Pancreas (tissue), 10 donors: ENCODE results near the gene BCKDHB. TPM values are rescaled to one million over a fixed set of nuclear protein-coding genes. Genes with fewer than 3 reads are reported as not detected.
A peak's percentile ranks its signal among the peaks of the same experiment; 100 is the strongest.
"Not testable (repeated sequence)": the region's sequence is repeated elsewhere in the genome, so short reads cannot be mapped to it uniquely, and the experiment has no call there.

Experiments
- ATAC-seq, 4 donors: fragments of 200-7000 bp; cut with Tn5 transposase; one replicate each; pipeline versions ENCODE4 v1.8.0 to v1.9.1; 2020; ENCODE audit warnings: mild to moderate bottlenecking in 4 of 4, moderate library complexity in 4 of 4
- DNase-seq, 6 donors: peaks; one replicate each; pipeline ENCODE4 v3.0.0-alpha.2; 2020
- FAIRE-seq: peaks from 2 replicates; lab custom pipeline; 2012; peaks lifted over from hg19 to GRCh38; lab: Jason Lieb, UNC
- H3K27ac ChIP-seq, 4 donors: fragments of 200-600 bp; sonication (generic); 1 replicate in 3 of 4; 2 replicates in 1 of 4; pipeline versions ENCODE4 v1.5.0 to v1.8.0; 2020
- H3K27me3 ChIP-seq, 4 donors: fragments of 200-600 bp; one replicate each; pipeline ENCODE4 v1.8.0; 2021
- H3K36me3 ChIP-seq, 3 donors: fragments of 200-600 bp; sonication (generic) in 1 of 3; one replicate each; pipeline versions ENCODE4 v1.5.0 to v1.8.0; 2020 to 2021
- H3K4me1 ChIP-seq, 3 donors: fragments of 200-600 bp; one replicate each; pipeline ENCODE4 v1.8.0; 2021
- H3K4me3 ChIP-seq, 4 donors: fragments of 200-600 bp; sonication (generic) in 2 of 4; one replicate each; pipeline versions ENCODE4 v1.5.0 to v1.8.0; 2020 to 2021
- H3K9me3 ChIP-seq, 4 donors: fragments of 200-600 bp; one replicate each; pipeline ENCODE4 v1.8.0; 2021
- WGBS, 2 donors: extraction: QIAGEN DNeasy Blood & Tissue Kit; methylation state at CpG; one replicate each; pipeline ENCODE4 v1.1.7; 2013; 5-methylcytosine and 5-hydroxymethylcytosine counted together
- intact Hi-C, 3 donors: fragments of 100-400 bp; cut with DNase I; formaldehyde crosslinking; loops; one replicate each; pipeline versions ENCODE4 v1.11.1 to v1.14.2; 2022
- polyA plus RNA-seq, 2 donors: library from polyadenylated mRNA; stranded (reverse); fragments of 200-250 nt; gene quantifications; one replicate each; pipeline ENCODE4 v1.2.3, GENCODE V29; 2013
- total RNA-seq, 6 donors: library from RNA; stranded (reverse); fragmentation: NEBNext Ultra II Directional in 4 of 6; extraction: Animal tissue kit (Norgen Biotek cat#: 25700) in 4 of 6; gene quantifications; one replicate each; pipeline versions ENCODE4 v1.2.1 to v1.2.4, GENCODE V29; 2021 to 2023
- TF ChIP-seq, protein P1 (sequence below), 4 donors: fragments of 200-600 bp; sonication (generic) in 3 of 4; IDR thresholded peaks; one replicate each; pipeline versions ENCODE4 v1.5.0 to v1.8.0; 2021; ENCODE audit warnings: antibody characterized with exemption in 4 of 4
- donor health status: healthy with polysubstance abuse.
- donor health status: DM: no; HTN: no; CAD: no; lungs with moderate emphysema.
- donor health status: DM: no; HTN: no; CAD: no.
- donor health status: control.
- donor health status: control.
- donor health status: Bipolar disorder and iron deficiency.
- donor health status: DM: yes; HTN: yes; CAD: no.
- donor health status: DM: no; HTN: no; CAD: no.
- donor health status: DM: no; HTN: no; CAD: no.
- donor health status: DM: yes; HTN: yes; CAD: no.

Gene BCKDHB
- total and polyA plus RNA-seq, 8 donors, result 4.8 to 16.8 (median 10.5) TPM

DNA sequence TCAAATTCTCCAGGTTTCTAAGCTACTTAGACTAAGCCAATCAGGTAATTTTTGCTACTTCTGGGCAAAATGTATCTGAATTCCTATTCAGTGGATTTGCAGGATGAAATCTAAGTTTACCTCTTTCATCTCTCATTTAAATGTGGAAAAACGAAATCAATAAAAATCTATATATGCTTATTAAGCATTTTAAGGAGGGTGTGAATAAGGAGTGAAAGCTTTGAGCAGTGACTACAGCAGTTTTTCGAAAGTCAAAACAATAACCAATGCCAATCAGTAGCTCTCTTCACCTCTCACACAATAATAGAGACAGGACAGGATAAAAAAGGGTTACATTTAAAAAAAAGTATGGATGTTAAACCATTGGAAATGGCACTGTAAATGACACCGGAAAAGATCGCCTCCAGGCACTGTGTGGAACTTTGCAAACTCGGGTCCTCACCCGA lies 476 bp upstream of the BCKDHB start:
- Histone ChIP-seq H3K4me3 (peak overlapping the region in 2 of 4 donors; percentile 70 to 74), H3K36me3 (no peaks in the 10 kb centered on the region), H3K4me1 (peaks cover 3 to 4% (median 3%) of the 10 kb centered on the region in 3 donors), H3K9me3 (no peaks in the 10 kb centered on the region), H3K27me3 (no peaks in the 10 kb centered on the region), H3K27ac (peak overlapping the region; percentile 78 to 99 (median 94))
- WGBS, 2 donors, result 0 to 1% methylated on average over 6 of the region's 6 CpGs
- intact Hi-C loops, result no loop called here
- TF ChIP-seq, protein P1, sequence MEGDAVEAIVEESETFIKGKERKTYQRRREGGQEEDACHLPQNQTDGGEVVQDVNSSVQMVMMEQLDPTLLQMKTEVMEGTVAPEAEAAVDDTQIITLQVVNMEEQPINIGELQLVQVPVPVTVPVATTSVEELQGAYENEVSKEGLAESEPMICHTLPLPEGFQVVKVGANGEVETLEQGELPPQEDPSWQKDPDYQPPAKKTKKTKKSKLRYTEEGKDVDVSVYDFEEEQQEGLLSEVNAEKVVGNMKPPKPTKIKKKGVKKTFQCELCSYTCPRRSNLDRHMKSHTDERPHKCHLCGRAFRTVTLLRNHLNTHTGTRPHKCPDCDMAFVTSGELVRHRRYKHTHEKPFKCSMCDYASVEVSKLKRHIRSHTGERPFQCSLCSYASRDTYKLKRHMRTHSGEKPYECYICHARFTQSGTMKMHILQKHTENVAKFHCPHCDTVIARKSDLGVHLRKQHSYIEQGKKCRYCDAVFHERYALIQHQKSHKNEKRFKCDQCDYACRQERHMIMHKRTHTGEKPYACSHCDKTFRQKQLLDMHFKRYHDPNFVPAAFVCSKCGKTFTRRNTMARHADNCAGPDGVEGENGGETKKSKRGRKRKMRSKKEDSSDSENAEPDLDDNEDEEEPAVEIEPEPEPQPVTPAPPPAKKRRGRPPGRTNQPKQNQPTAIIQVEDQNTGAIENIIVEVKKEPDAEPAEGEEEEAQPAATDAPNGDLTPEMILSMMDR (IDR thresholded peaks at IDR 0.05), result no peak
- no peak for DNase-seq
- FAIRE-seq, result no peak
- ATAC-seq, result peak in 1 of 4 donors; percentile 2

DNA sequence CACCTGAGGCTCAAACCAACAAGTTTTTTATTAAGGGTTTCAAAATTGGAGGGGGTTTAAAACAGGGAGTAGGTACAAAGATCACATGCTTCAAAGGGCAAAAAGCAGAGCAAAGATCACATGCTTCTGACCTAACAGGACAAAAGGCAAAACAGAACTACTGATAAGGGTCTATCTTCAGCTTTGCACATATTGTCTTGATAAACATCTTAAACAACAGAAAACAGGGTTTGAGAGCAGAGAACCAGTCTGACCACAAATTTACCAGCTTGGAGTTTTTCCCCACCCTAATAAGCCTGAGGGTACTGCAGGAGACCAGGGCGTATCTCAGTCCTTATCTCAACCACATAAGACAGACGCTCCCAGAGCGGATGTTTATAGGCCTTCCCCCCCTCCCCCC lies 16.1 kb downstream of the BCKDHB start:
- ATAC-seq, intact Hi-C loops, FAIRE-seq, H3K4me3 ChIP-seq, H3K27ac ChIP-seq, H3K27me3 ChIP-seq, H3K9me3 ChIP-seq, H3K36me3 ChIP-seq, H3K4me1 ChIP-seq, DNase-seq: not testable (repeated sequence)
- 97 to 98% methylated on average over 3 of the region's 3 CpGs for WGBS, 2 donors

DNA sequence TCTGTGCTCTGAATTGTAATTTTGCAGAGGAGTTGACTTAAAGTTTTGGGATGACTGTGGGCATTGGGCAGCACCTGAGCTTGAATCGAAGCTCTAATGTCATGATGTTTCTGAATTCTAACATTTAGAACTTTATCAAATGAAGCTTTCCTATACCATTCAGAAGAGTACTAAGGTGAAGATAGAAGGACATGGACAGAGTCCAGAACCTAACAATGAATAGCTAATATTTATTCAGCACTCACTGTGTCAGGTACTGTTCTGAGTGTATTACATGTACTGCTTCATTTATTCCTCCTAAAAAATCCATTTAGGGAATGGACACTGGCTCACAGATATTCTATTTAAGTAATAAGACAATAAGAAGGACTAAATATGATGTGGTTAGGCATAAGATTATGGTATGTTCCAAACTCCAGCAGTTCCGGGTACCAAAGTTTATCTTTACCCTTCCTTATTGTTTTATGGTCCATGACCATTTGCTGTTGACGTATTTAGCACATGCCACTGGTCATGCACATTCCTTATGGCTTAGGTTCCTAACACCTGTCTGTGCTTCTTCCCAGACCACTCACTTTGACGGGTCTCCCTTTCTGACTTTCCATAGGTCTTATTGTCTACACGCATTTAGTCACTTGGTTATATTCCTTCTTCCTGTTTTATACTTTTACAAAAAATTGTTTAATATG lies 20.3 kb downstream of the BCKDHB start:
- intact Hi-C loops, result no loop called here
- DNase-seq, result no peak
- no peak for FAIRE-seq
- H3K9me3 ChIP-seq, result no peaks in the 10 kb centered on the region
- TF ChIP-seq, protein P1 (IDR thresholded peaks at IDR 0.05), result no peak
- H3K4me1 ChIP-seq, result no peaks in the 10 kb centered on the region
- H3K36me3 ChIP-seq, result peaks cover 0 to 8% (median 0%) of the 10 kb centered on the region in 3 donors
- H3K4me3 ChIP-seq, result no peak overlapping the region
- H3K27me3 ChIP-seq, result no peaks in the 10 kb centered on the region
- WGBS, 2 donors, result 89 to 94% methylated on average over 5 of the region's 5 CpGs
- no peak overlapping the region for H3K27ac ChIP-seq
- peak in 1 of 4 donors; percentile 35 for ATAC-seq

DNA sequence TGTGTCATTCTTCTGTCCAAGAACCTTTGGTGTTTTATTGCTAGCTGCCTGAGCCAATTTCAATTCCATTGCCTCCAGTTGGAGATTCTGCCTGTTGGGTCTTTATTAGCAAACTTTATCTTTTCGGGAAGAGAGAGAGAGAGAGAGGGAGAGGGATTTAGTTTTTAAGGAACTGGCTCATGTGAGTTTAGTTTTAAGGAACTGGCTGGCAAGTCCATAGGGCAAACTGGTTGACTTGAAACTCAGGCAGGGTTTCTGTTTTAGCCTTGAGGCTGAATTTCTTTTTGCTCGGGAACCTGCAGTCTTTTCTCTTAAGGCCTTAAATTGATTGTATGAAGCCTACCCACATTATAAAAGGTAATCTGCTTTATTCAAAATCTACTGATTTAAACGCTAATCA lies 23.0 kb downstream of the BCKDHB start:
- TF ChIP-seq, protein P1 (IDR thresholded peaks at IDR 0.05), result no peak
- no peak for FAIRE-seq

DNA sequence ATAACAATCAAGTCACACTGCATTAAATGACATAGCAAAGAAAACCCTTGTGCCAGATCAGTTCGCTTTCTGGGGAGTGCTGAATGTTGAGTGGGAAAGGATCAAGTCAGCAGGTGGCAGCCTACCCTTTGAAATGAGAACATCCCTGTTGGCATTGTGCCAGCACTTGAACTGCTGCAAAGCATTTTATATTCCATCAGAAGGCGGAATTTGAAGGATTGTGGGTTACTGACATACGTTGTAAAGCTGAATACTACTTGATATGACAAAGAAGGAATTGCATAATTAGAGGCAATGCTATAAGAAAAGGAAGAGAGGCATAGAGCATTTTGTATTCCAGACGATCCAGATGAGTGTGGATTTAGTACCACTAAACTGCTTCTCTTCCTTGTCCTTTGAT lies 26.5 kb downstream of the BCKDHB start:
- Histone ChIP-seq H3K27ac (no peak overlapping the region), H3K27me3 (no peaks in the 10 kb centered on the region), H3K36me3 (peaks cover 0 to 8% (median 0%) of the 10 kb centered on the region in 3 donors), H3K4me1 (no peaks in the 10 kb centered on the region), H3K4me3 (no peak overlapping the region), H3K9me3 (no peaks in the 10 kb centered on the region)
- peak in 3 of 4 donors; percentile 48 to 69 (median 59) for ATAC-seq
- TF ChIP-seq, protein P1 (IDR thresholded peaks at IDR 0.05), result peak in 1 of 4 donors; percentile 18
- intact Hi-C loops, result no loop called here
- 75 to 76% methylated on average over 4 of the region's 4 CpGs for WGBS, 2 donors
- DNase-seq, result peak in 4 of 6 donors; percentile 21 to 42 (median 30)
- peak; percentile 63 for FAIRE-seq

More for the DNA sequence above, 23.0 kb downstream of the BCKDHB start:
- Histone ChIP-seq H3K9me3 (no peaks in the 10 kb centered on the region), H3K36me3 (peaks cover 0 to 8% (median 0%) of the 10 kb centered on the region in 3 donors), H3K27me3 (no peaks in the 10 kb centered on the region), H3K4me1 (no peaks in the 10 kb centered on the region), H3K4me3 (no peak overlapping the region), H3K27ac (no peak overlapping the region)
- intact Hi-C loops, result no loop called here
- no peak for ATAC-seq
- no peak for DNase-seq
- WGBS, 2 donors, result 89 to 93% methylated on average over 3 of the region's 3 CpGs
